Spleen (tissue), 7 donors: ENCODE measurements around the gene MXD4.

Experiments
- POLR2A ChIP-seq, 3 donors: fragments of 450-650 bp; IDR thresholded peaks; one replicate each; pipeline ENCODE4 v1.5.1; 2017; ENCODE audit warnings: antibody characterized with exemption in 3 of 3, mild to moderate bottlenecking in 1 of 3
- POLR2AphosphoS5 ChIP-seq, 3 donors: sonication (generic); formaldehyde crosslinking; IDR thresholded peaks; one replicate each; pipeline ENCODE4 v1.5.1; 2017; ENCODE audit warnings: antibody characterized with exemption in 3 of 3
- TF ChIP-seq, protein P1 (sequence below), 11 experiments: fragments of 200-600 bp in 7 of 11; fragments of 450-650 bp in 4 of 11; sonication (generic) in 4 of 11; IDR thresholded peaks in 8 of 11; conservative IDR thresholded peaks in 3 of 11; 1 replicate in 7 of 11; 2 replicates in 4 of 11; pipeline versions ENCODE4 v1.4.0 to v1.8.0; 2016 to 2021; ENCODE audit warnings: antibody characterized with exemption in 11 of 11, inconsistent platforms in 4 of 11, mild to moderate bottlenecking in 1 of 11
- donor health status: DM: no; HTN: no; CAD: no; lungs with moderate emphysema.
- donor health status: DM: no; HTN: no; CAD: no.
- donor health status: DM: no; HTN: no; CAD: no.

DNA sequence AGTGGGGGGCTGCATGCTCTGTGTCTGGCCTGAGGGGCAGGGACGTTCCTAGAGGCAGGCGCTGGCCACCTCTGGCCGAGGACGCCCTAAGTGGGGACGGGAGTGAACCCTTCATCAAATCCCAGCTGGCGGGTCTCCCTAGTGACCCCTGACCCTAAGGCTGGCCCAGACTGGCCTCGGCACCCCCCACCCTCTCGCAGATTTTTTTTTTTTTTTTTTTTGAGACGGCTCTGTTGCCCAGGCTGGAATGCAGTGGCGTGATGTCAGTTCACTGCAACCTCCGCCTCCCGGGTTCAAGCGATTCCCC, 988 bp upstream of the MXD4 start:
- TF ChIP-seq, protein P1, sequence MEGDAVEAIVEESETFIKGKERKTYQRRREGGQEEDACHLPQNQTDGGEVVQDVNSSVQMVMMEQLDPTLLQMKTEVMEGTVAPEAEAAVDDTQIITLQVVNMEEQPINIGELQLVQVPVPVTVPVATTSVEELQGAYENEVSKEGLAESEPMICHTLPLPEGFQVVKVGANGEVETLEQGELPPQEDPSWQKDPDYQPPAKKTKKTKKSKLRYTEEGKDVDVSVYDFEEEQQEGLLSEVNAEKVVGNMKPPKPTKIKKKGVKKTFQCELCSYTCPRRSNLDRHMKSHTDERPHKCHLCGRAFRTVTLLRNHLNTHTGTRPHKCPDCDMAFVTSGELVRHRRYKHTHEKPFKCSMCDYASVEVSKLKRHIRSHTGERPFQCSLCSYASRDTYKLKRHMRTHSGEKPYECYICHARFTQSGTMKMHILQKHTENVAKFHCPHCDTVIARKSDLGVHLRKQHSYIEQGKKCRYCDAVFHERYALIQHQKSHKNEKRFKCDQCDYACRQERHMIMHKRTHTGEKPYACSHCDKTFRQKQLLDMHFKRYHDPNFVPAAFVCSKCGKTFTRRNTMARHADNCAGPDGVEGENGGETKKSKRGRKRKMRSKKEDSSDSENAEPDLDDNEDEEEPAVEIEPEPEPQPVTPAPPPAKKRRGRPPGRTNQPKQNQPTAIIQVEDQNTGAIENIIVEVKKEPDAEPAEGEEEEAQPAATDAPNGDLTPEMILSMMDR (IDR thresholded peaks at IDR 0.05 in 8 of 11, conservative IDR thresholded peaks at IDR 0.05 in 3 of 11): no peak
- TF ChIP-seq POLR2A (IDR thresholded peaks at IDR 0.05): no peak
- TF ChIP-seq POLR2AphosphoS5 (IDR thresholded peaks at IDR 0.05): no peak
